ENCODE measurements around the gene MVD. TPM values are rescaled to one million over a fixed set of nuclear protein-coding genes. Genes with fewer than 3 reads are reported as not detected.

MVD gene
- total and polyA plus RNA-seq, 10 of the 15 experiments (the other 5 are each of a cell fraction or from before 2014, with no cell fraction given), result 5.0 to 147 (median 65.0) TPM

DNA sequence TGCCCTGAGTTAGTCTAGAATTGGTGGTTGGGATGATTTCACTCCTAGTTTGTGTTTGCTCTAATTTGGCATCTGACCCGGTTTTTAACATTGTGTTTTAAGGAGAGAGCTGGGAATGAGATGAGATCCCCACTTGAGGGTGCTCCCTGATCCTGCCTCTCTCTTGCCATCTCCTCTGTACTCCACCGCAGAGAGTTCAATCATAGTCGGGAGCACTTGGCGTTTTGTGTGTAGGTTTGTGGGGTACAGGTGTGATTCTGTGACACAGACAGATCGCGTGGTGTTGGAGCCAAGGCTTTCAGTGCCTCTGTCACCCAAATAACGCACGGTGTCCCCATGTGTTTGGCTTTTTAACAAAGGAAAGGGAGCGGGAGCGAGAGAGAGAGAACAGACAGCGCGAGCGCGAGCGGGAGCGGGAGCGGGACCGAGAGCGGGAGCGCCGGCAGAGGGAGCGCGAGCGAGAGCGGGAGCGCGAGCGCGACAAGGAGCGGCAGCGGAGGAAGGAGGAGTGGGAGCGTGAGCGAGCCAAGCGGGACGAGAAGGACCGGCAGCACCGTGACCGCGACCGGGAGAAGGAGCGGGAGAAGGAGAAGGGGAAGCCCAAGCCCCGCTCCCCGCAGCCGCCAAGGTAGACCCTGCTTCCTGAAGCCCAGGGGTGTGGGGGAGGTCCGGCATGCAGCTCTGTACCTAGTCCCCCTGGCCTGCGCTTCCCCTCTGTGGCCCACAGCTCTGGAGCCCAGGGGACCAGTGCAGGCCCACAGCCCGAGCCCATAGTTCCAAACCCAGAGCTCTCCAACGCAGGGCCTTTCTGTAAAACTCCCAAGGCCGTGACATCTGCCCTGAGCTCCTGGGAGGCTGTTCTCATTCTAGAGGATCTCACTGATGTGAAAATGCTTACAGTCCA, 51.7 kb downstream of the MVD start (continued):
- TF ChIP-seq, protein P1, sequence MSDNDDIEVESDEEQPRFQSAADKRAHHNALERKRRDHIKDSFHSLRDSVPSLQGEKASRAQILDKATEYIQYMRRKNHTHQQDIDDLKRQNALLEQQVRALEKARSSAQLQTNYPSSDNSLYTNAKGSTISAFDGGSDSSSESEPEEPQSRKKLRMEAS (IDR thresholded peaks at IDR 0.05; ENCODE audit: low read depth, low read length), result no peak
- TF ChIP-seq NBN (IDR thresholded peaks at IDR 0.05) (no peak), ESRRA (IDR thresholded peaks at IDR 0.05; ENCODE audit: low read length) (no peak), STAT1 (conservative IDR thresholded peaks at IDR 0.05) (no peak), MYB (IDR thresholded peaks at IDR 0.05; ENCODE audit: borderline replicate concordance, low read depth, low read length) (no peak), BRCA1 (IDR thresholded peaks at IDR 0.05; ENCODE audit: low read depth, low read length) (no peak)
- TF ChIP-seq, protein P2, sequence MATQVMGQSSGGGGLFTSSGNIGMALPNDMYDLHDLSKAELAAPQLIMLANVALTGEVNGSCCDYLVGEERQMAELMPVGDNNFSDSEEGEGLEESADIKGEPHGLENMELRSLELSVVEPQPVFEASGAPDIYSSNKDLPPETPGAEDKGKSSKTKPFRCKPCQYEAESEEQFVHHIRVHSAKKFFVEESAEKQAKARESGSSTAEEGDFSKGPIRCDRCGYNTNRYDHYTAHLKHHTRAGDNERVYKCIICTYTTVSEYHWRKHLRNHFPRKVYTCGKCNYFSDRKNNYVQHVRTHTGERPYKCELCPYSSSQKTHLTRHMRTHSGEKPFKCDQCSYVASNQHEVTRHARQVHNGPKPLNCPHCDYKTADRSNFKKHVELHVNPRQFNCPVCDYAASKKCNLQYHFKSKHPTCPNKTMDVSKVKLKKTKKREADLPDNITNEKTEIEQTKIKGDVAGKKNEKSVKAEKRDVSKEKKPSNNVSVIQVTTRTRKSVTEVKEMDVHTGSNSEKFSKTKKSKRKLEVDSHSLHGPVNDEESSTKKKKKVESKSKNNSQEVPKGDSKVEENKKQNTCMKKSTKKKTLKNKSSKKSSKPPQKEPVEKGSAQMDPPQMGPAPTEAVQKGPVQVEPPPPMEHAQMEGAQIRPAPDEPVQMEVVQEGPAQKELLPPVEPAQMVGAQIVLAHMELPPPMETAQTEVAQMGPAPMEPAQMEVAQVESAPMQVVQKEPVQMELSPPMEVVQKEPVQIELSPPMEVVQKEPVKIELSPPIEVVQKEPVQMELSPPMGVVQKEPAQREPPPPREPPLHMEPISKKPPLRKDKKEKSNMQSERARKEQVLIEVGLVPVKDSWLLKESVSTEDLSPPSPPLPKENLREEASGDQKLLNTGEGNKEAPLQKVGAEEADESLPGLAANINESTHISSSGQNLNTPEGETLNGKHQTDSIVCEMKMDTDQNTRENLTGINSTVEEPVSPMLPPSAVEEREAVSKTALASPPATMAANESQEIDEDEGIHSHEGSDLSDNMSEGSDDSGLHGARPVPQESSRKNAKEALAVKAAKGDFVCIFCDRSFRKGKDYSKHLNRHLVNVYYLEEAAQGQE (IDR thresholded peaks at IDR 0.05; ENCODE audit: low read depth, low read length), result no peak
- TF ChIP-seq, protein P3, sequence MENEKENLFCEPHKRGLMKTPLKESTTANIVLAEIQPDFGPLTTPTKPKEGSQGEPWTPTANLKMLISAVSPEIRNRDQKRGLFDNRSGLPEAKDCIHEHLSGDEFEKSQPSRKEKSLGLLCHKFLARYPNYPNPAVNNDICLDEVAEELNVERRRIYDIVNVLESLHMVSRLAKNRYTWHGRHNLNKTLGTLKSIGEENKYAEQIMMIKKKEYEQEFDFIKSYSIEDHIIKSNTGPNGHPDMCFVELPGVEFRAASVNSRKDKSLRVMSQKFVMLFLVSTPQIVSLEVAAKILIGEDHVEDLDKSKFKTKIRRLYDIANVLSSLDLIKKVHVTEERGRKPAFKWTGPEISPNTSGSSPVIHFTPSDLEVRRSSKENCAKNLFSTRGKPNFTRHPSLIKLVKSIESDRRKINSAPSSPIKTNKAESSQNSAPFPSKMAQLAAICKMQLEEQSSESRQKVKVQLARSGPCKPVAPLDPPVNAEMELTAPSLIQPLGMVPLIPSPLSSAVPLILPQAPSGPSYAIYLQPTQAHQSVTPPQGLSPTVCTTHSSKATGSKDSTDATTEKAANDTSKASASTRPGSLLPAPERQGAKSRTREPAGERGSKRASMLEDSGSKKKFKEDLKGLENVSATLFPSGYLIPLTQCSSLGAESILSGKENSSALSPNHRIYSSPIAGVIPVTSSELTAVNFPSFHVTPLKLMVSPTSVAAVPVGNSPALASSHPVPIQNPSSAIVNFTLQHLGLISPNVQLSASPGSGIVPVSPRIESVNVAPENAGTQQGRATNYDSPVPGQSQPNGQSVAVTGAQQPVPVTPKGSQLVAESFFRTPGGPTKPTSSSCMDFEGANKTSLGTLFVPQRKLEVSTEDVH (IDR thresholded peaks at IDR 0.05; ENCODE audit: low read depth, partially characterized antibody), result no peak
- TF ChIP-seq, protein P4, sequence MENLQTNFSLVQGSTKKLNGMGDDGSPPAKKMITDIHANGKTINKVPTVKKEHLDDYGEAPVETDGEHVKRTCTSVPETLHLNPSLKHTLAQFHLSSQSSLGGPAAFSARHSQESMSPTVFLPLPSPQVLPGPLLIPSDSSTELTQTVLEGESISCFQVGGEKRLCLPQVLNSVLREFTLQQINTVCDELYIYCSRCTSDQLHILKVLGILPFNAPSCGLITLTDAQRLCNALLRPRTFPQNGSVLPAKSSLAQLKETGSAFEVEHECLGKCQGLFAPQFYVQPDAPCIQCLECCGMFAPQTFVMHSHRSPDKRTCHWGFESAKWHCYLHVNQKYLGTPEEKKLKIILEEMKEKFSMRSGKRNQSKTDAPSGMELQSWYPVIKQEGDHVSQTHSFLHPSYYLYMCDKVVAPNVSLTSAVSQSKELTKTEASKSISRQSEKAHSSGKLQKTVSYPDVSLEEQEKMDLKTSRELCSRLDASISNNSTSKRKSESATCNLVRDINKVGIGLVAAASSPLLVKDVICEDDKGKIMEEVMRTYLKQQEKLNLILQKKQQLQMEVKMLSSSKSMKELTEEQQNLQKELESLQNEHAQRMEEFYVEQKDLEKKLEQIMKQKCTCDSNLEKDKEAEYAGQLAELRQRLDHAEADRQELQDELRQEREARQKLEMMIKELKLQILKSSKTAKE (IDR thresholded peaks at IDR 0.05; ENCODE audit: low read depth, poor library complexity, severe bottlenecking), result no peak

Data from GM12878 (cell line).